GM21825 (cell line): ENCODE results near the gene SLC38A11.

Experiments
- ATAC-seq: cut with Tn5 transposase; IDR thresholded peaks from one replicate; pipeline ENCODE4 v1.9.1; 2021; ENCODE audit warnings: mild to moderate bottlenecking, moderate library complexity; ENCODE audit not compliant: unreplicated experiment

Gene SLC38A11

GRCh38 chr2:164972216-164972615 is 16.9 kb upstream of the SLC38A11 start:
- ATAC-seq = no peak

- no peak for ATAC-seq
Measured at GRCh38 chr2:164969909-164970690, 14.8 kb upstream of the SLC38A11 start.

GRCh38 chr2:164967781-164968228 is 12.5 kb upstream of the SLC38A11 start:
- ATAC-seq = no peak

- ATAC-seq = no peak
Measured at GRCh38 chr2:164967361-164967760, 12.0 kb upstream of the SLC38A11 start.

GRCh38 chr2:164964700-164965099 is 9.4 kb upstream of the SLC38A11 start:
- no peak for ATAC-seq

GRCh38 chr2:164960159-164960558 is 4.8 kb upstream of the SLC38A11 start:
- ATAC-seq = no peak

GRCh38 chr2:164954186-164954585 is 1.1 kb downstream of the SLC38A11 start:
- no peak for ATAC-seq

GRCh38 chr2:164953279-164953678 is 2.0 kb downstream of the SLC38A11 start:
- ATAC-seq = no peak

- no peak for ATAC-seq
Measured at GRCh38 chr2:164952057-164952702, 3.1 kb downstream of the SLC38A11 start.

- ATAC-seq = no peak
Measured at GRCh38 chr2:164948540-164948939, 6.8 kb downstream of the SLC38A11 start.

GRCh38 chr2:164947281-164947680 is 8.0 kb downstream of the SLC38A11 start:
- ATAC-seq = no peak

GRCh38 chr2:164943289-164943688 is 12.0 kb downstream of the SLC38A11 start:
- no peak for ATAC-seq

- ATAC-seq = no peak
Measured at GRCh38 chr2:164937864-164938401, 17.4 kb downstream of the SLC38A11 start.

GRCh38 chr2:164935118-164936101 is 19.9 kb downstream of the SLC38A11 start:
- no peak for ATAC-seq

- no peak for ATAC-seq
Measured at GRCh38 chr2:164934401-164935117, 20.8 kb downstream of the SLC38A11 start.

- ATAC-seq = no peak
Measured at GRCh38 chr2:164933671-164934189, 21.6 kb downstream of the SLC38A11 start.

GRCh38 chr2:164932377-164932776 is 22.9 kb downstream of the SLC38A11 start:
- no peak for ATAC-seq

GRCh38 chr2:164928101-164928673 is 27.1 kb downstream of the SLC38A11 start:
- ATAC-seq = no peak

GRCh38 chr2:164922134-164922533 is 33.2 kb downstream of the SLC38A11 start:
- ATAC-seq = no peak

GRCh38 chr2:164920430-164920829 is 34.9 kb downstream of the SLC38A11 start:
- ATAC-seq = no peak
